IMR-90 (cell line): Measurements from ENCODE around the gene IQCM. TPM values are rescaled to one million over a fixed set of nuclear protein-coding genes. Genes with fewer than 3 reads are reported as not detected.

Experiments used
- ATAC-seq: fragments of 200-7000 bp; cut with Tn5 transposase; 2 replicates; pipeline ENCODE4 v1.9.1; 2020; ENCODE audit warnings: low read depth, mild to moderate bottlenecking, moderate library complexity
- BruUV-seq: library from RNA; stranded (reverse); fragments of 400-500 nt; replicated peaks from 2 replicates; lab custom pipeline; 2021; lab: Mats Ljungman, UMichigan
- CTCF ChIA-PET: fragments of 300-600 bp; formaldehyde crosslinking; extraction: SDS; loops from one replicate; lab custom pipeline; 2021; ENCODE audit warnings: antibody characterized with exemption; lab: Yijun Ruan, JAX
- POLR2A ChIA-PET: fragments of 300-600 bp; sonication (Branson Sonifier 250); formaldehyde crosslinking; loops from one replicate; lab custom pipeline; 2022; ENCODE audit warnings: antibody characterized with exemption; ENCODE audit not compliant: unreplicated experiment; lab: Charles Lee
- DNase-seq: peaks from one replicate; pipeline ENCODE4 v3.0.0; 2013
- H2AFZ ChIP-seq: replicated peaks from 2 replicates; pipeline ENCODE3; 2013; ENCODE audit warnings: low read length, mild to moderate bottlenecking; ENCODE audit not compliant: poor library complexity
- H2AK5ac ChIP-seq: 2 replicates; pipeline ENCODE4 v1.6.1; 2013; ENCODE audit warnings: low read depth, low read length, inconsistent platforms
- H2AK9ac ChIP-seq: replicated peaks from 2 replicates; pipeline ENCODE3; 2013; ENCODE audit warnings: mild to moderate bottlenecking, low read depth, low read length, moderate library complexity; ENCODE audit not compliant: poor library complexity
- H2BK120ac ChIP-seq: 2 replicates; pipeline ENCODE4 v1.6.1; 2013; ENCODE audit warnings: low read depth, low read length, inconsistent platforms
- H2BK15ac ChIP-seq: 3 replicates; pipeline ENCODE4 v1.6.1; 2013; ENCODE audit warnings: low read depth, low read length, inconsistent platforms
- H2BK20ac ChIP-seq: 2 replicates; pipeline ENCODE4 v1.6.1; 2013; ENCODE audit warnings: low read depth, mild to moderate bottlenecking, inconsistent platforms, low read length, moderate library complexity
- H2BK5ac ChIP-seq: 2 replicates; pipeline ENCODE4 v1.6.1; 2013; ENCODE audit warnings: mild to moderate bottlenecking, low read depth, low read length, inconsistent platforms; ENCODE audit not compliant: poor library complexity, severe bottlenecking
- H3K14ac ChIP-seq: replicated peaks from 2 replicates; pipeline ENCODE4 v1.6.1; 2013; ENCODE audit warnings: low read depth, low read length, inconsistent platforms
- H3K18ac ChIP-seq: 2 replicates; pipeline ENCODE4 v1.6.1; 2013; ENCODE audit warnings: low read depth, low read length, control low read depth
- H3K23ac ChIP-seq: 2 replicates; pipeline ENCODE4 v1.6.1; 2013; ENCODE audit warnings: low read depth, low read length, inconsistent platforms
- H3K27ac ChIP-seq: 2 replicates; pipeline ENCODE4 v1.5.1; 2013; ENCODE audit warnings: mild to moderate bottlenecking, control low read depth, low read length; ENCODE audit not compliant: insufficient read depth
- H3K27me3 ChIP-seq: 2 replicates; pipeline ENCODE4 v1.6.1; 2013; ENCODE audit warnings: low read length; ENCODE audit not compliant: control insufficient read depth, insufficient read depth
- H3K36me3 ChIP-seq: 2 replicates; pipeline ENCODE4 v1.6.1; 2013; ENCODE audit warnings: low read length, mixed read lengths; ENCODE audit not compliant: control insufficient read depth, insufficient read depth
- H3K4ac ChIP-seq: 2 replicates; pipeline ENCODE4 v1.6.1; 2013; ENCODE audit warnings: low read depth, low read length, inconsistent platforms
- H3K4me1 ChIP-seq: 2 replicates; pipeline ENCODE4 v1.6.1; 2013; ENCODE audit warnings: low read length, mixed read lengths; ENCODE audit not compliant: control insufficient read depth, insufficient read depth
- H3K4me2 ChIP-seq: 2 replicates; pipeline ENCODE4 v1.6.1; 2013; ENCODE audit warnings: low read depth, mild to moderate bottlenecking, control low read depth, low read length, moderate library complexity
- H3K4me3 ChIP-seq: 2 replicates; pipeline ENCODE4 v1.5.1; 2013; ENCODE audit warnings: low read depth, mild to moderate bottlenecking, control low read depth, low read length, moderate library complexity; ENCODE audit not compliant: insufficient read depth
- H3K56ac ChIP-seq: 2 replicates; pipeline ENCODE4 v1.6.1; 2013; ENCODE audit warnings: low read length, inconsistent platforms; ENCODE audit not compliant: insufficient read depth; ENCODE audit errors: extremely low read depth
- H3K79me1 ChIP-seq, 2 experiments: 2 replicates each; pipeline ENCODE4 v1.6.1; 2013; ENCODE audit warnings: low read length in 2 of 2, inconsistent platforms in 1 of 2, low read depth in 1 of 2
- H3K9ac ChIP-seq: 2 replicates; pipeline ENCODE4 v1.6.1; 2013; ENCODE audit warnings: low read depth, low read length, control low read depth
- H3K9me1 ChIP-seq: 2 replicates; pipeline ENCODE4 v1.6.1; 2013; ENCODE audit warnings: low read length, inconsistent platforms; ENCODE audit not compliant: insufficient read depth
- H3K9me3 ChIP-seq: 2 replicates; pipeline ENCODE4 v1.6.1; 2013; ENCODE audit warnings: low read length; ENCODE audit not compliant: control insufficient read depth, insufficient read depth
- H4K20me1 ChIP-seq: 2 replicates; pipeline ENCODE4 v1.6.1; 2013; ENCODE audit warnings: low read length, inconsistent platforms; ENCODE audit not compliant: insufficient read depth
- H4K5ac ChIP-seq: 2 replicates; pipeline ENCODE4 v1.6.1; 2013; ENCODE audit warnings: mild to moderate bottlenecking, low read depth, low read length, control low read depth
- H4K8ac ChIP-seq, 2 experiments: 2 replicates each; pipeline ENCODE4 v1.6.1; 2013; ENCODE audit warnings: low read depth in 2 of 2, low read length in 2 of 2, control low read depth in 1 of 2, inconsistent platforms in 1 of 2
- H4K91ac ChIP-seq: 2 replicates; pipeline ENCODE4 v1.6.1; 2013; ENCODE audit warnings: low read depth, low read length, inconsistent platforms; ENCODE audit not compliant: insufficient read depth
- CHD1 ChIP-seq: IDR thresholded peaks from 2 replicates; pipeline ENCODE4 v1.6.1; 2012; ENCODE audit warnings: low read depth, low read length, improper control_type of control experiment
- WGBS, 2 experiments: methylation state at CpG; one replicate each; pipeline versions ENCODE4 v1.1.5 to v1.1.7; 2013; ENCODE audit warnings: missing lambda C conversion rate in 2 of 2; ENCODE audit not compliant: insufficient read length in 1 of 2; ENCODE audit errors: extremely low coverage in 2 of 2; 5-methylcytosine and 5-hydroxymethylcytosine counted together
- dilution Hi-C: fragments of 300-500 bp; cut with HindIII; formaldehyde crosslinking; loops from one replicate; pipeline ENCODE4 v1.14.3; 2018; ENCODE audit warnings: low sequenced_read_pairs; ENCODE audit not compliant: unreplicated experiment
- in situ Hi-C: fragments of 300-500 bp; cut with MboI; formaldehyde crosslinking; loops from 3 replicates; pipeline ENCODE4 v1.14.3; 2019; ENCODE audit warnings: low sequenced_read_pairs, inconsistent platforms, mixed read lengths
- intact Hi-C: fragments of 100-400 bp; cut with micrococcal nuclease; formaldehyde crosslinking; loops from 2 replicates; pipeline ENCODE4 v1.10.0; 2022
- polyA plus RNA-seq, 3 experiments: library from polyadenylated mRNA; depleted of rRNA; stranded (reverse); fragments of >200 nt; gene quantifications; 2 replicates each; pipeline ENCODE4 v1.2.3, GENCODE V29; 2012; ENCODE audit warnings: low replicate concordance in 1 of 3
- total RNA-seq: library from RNA; depleted of rRNA; stranded (reverse); fragments of >200 nt; gene quantifications from 2 replicates; pipeline ENCODE4 v1.2.3, GENCODE V29; 2012
- TF ChIP-seq, protein P1 (sequence below): fragments of 150-350 bp; IDR thresholded peaks from 2 replicates; pipeline ENCODE4 v1.6.1; 2016; ENCODE audit warnings: low read depth, mild to moderate bottlenecking, low read length, moderate library complexity, borderline replicate concordance

IQCM gene
- total and polyA plus RNA-seq, 2 of the 4 experiments (the other 2 are of a cell fraction), result not detected

DNA sequence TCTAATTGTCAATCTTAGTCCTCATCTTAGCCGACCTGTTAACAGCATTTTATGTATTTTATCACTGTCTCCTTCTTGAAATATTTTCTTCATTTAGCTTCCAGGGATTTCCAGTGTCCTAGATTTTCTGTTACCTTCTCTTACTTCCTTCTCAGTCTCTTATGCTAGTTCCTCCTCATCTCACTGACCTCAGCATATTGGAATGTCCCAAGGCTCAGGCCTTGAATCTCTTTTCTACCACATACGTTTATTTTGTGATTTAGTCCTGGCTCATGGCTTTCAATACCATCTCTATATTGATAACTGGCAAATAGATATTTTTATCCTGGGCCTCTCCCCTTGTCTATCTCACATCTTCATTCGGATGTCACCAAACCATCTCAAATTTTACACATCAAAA lies 61.1 kb downstream of the IQCM start:
- ATAC-seq (peak; percentile 60), DNase-seq (peak; percentile 70)
- H2AK5ac ChIP-seq, result no peak overlapping the region
- ChIA-PET POLR2A (no interaction called here), CTCF (no interaction called here)
- H4K8ac ChIP-seq, result no peak overlapping the region
- H3K9me3 ChIP-seq, result no peaks in the 10 kb centered on the region
- H3K79me1 ChIP-seq, result no peaks in the 10 kb centered on the region
- BruUV-seq, result no TSS peak
- no peak overlapping the region for H2BK20ac ChIP-seq
- no peak overlapping the region for H3K9ac ChIP-seq
- H3K4me3 ChIP-seq, result no peak overlapping the region
- TF ChIP-seq CHD1, result no peak
- TF ChIP-seq, protein P1, sequence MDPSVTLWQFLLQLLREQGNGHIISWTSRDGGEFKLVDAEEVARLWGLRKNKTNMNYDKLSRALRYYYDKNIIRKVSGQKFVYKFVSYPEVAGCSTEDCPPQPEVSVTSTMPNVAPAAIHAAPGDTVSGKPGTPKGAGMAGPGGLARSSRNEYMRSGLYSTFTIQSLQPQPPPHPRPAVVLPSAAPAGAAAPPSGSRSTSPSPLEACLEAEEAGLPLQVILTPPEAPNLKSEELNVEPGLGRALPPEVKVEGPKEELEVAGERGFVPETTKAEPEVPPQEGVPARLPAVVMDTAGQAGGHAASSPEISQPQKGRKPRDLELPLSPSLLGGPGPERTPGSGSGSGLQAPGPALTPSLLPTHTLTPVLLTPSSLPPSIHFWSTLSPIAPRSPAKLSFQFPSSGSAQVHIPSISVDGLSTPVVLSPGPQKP, result no peak
- H3K36me3 ChIP-seq, result no peaks in the 10 kb centered on the region
- no peak overlapping the region for H3K23ac ChIP-seq
- no peak overlapping the region for H3K27ac ChIP-seq
- H2AK9ac ChIP-seq, result no peak overlapping the region
- H3K4me1 ChIP-seq, result no peaks in the 10 kb centered on the region
- H2BK15ac ChIP-seq, result no peak overlapping the region
- no peak overlapping the region for H2AFZ ChIP-seq
- H3K56ac ChIP-seq, result no peak overlapping the region
- H3K18ac ChIP-seq, result no peak overlapping the region
- H2BK120ac ChIP-seq, result no peak overlapping the region
- dilution Hi-C loops (no loop called here), intact Hi-C loops (no loop called here), in situ Hi-C loops (no loop called here)
- H4K91ac ChIP-seq, result no peak overlapping the region
- WGBS, 2 experiments, result 100% methylated on average over 1 of the region's 3 CpGs; no CpG with 5 or more reads in 1 of the 2 experiments
- no peak overlapping the region for H3K4ac ChIP-seq
- H4K5ac ChIP-seq, result no peak overlapping the region
- H3K27me3 ChIP-seq, result no peaks in the 10 kb centered on the region
- no peaks in the 10 kb centered on the region for H3K9me1 ChIP-seq
- H2BK5ac ChIP-seq, result no peak overlapping the region
- H3K14ac ChIP-seq, result no peak overlapping the region
- H4K20me1 ChIP-seq, result no peaks in the 10 kb centered on the region
- no peak overlapping the region for H3K4me2 ChIP-seq
